WTC11 (cell line): ENCODE measurements around the gene NAXD. TPM values are rescaled to one million over a fixed set of nuclear protein-coding genes. Genes with fewer than 3 reads are reported as not detected.

Experiments
- ATAC-seq: fragments of 200-7000 bp; cut with Tn5 transposase; 2 replicates; pipeline ENCODE4 v1.10.0; 2021; ENCODE audit warnings: mild to moderate bottlenecking, moderate library complexity
- CTCF ChIA-PET: fragments of 300-600 bp; sonication (Branson Sonifier 250); formaldehyde crosslinking; loops from one replicate; lab custom pipeline; 2021; ENCODE audit warnings: antibody characterized with exemption; lab: Charles Lee
- POLR2A ChIA-PET: fragments of 350-600 bp; sonication (Branson Sonifier 250); formaldehyde crosslinking; loops from one replicate; lab custom pipeline; 2021; ENCODE audit warnings: antibody characterized with exemption; lab: Charles Lee
- DNase-seq: peaks from one replicate; pipeline ENCODE4 v3.0.0; 2021; ENCODE audit warnings: low spot score
- H3K27ac Mint-ChIP-seq: 2 replicates; pipeline ENCODE4 v1.8.0; 2021; ENCODE audit warnings: mixed read lengths
- H3K27me3 Mint-ChIP-seq: 2 replicates; pipeline ENCODE4 v1.8.0; 2021; ENCODE audit warnings: low read depth, mild to moderate bottlenecking, moderate library complexity, mixed read lengths
- H3K36me3 Mint-ChIP-seq: 2 replicates; pipeline ENCODE4 v1.8.0; 2021; ENCODE audit warnings: mixed read lengths
- H3K4me1 Mint-ChIP-seq: 2 replicates; pipeline ENCODE4 v1.8.0; 2022; ENCODE audit warnings: mixed read lengths
- H3K4me3 Mint-ChIP-seq: 2 replicates; pipeline ENCODE4 v1.8.0; 2021; ENCODE audit warnings: mild to moderate bottlenecking, moderate library complexity, mixed read lengths
- H3K9me3 Mint-ChIP-seq: 2 replicates; pipeline ENCODE4 v1.8.0; 2021; ENCODE audit warnings: mixed read lengths
- CREB1 ChIP-seq: sonication (generic); formaldehyde crosslinking; IDR thresholded peaks from 2 replicates; pipeline ENCODE4 v1.8.0; 2023; ENCODE audit warnings: mild to moderate bottlenecking, missing genetic modification reagents
- CREM ChIP-seq: sonication (generic); formaldehyde crosslinking; IDR thresholded peaks from 2 replicates; pipeline ENCODE4 v1.8.1; 2022; ENCODE audit warnings: mild to moderate bottlenecking, missing genetic modification reagents, moderate library complexity
- ETV6 ChIP-seq: sonication (generic); formaldehyde crosslinking; IDR thresholded peaks from 2 replicates; pipeline ENCODE4 v1.8.1; 2022; ENCODE audit warnings: mild to moderate bottlenecking, missing genetic modification reagents
- GTF2I ChIP-seq: fragments of 250-450 bp; sonication (Bioruptor Pico); conservative IDR thresholded peaks from 2 replicates; pipeline ENCODE4 v1.4.0; 2021; ENCODE audit warnings: mild to moderate bottlenecking
- HMGA2 ChIP-seq: fragments of 250-450 bp; sonication (Bioruptor Pico); IDR thresholded peaks from 2 replicates; pipeline ENCODE4 v1.4.0; 2021; ENCODE audit warnings: mild to moderate bottlenecking, moderate library complexity
- IRF2 ChIP-seq: sonication (generic); formaldehyde crosslinking; IDR thresholded peaks from 2 replicates; pipeline ENCODE4 v1.8.0; 2022; ENCODE audit warnings: low read depth, missing genetic modification reagents, borderline replicate concordance
- NR1H2 ChIP-seq: sonication (generic); formaldehyde crosslinking; IDR thresholded peaks from 2 replicates; pipeline ENCODE4 v1.9.0; 2021; ENCODE audit warnings: mild to moderate bottlenecking, moderate library complexity, missing genetic modification reagents
- RELA ChIP-seq: sonication (generic); formaldehyde crosslinking; IDR thresholded peaks from 2 replicates; pipeline ENCODE4 v1.8.1; 2022; ENCODE audit warnings: missing genetic modification reagents, mild to moderate bottlenecking, borderline replicate concordance
- SMAD4 ChIP-seq: sonication (generic); formaldehyde crosslinking; IDR thresholded peaks from 2 replicates; pipeline ENCODE4 v1.8.0; 2022; ENCODE audit warnings: mild to moderate bottlenecking, missing genetic modification reagents
- TEAD1 ChIP-seq: sonication (generic); formaldehyde crosslinking; IDR thresholded peaks from 2 replicates; pipeline ENCODE4 v1.8.0; 2022; ENCODE audit warnings: mild to moderate bottlenecking, missing genetic modification reagents
- TEAD4 ChIP-seq: sonication (generic); formaldehyde crosslinking; IDR thresholded peaks from 2 replicates; pipeline ENCODE4 v1.8.0; 2022; ENCODE audit warnings: mild to moderate bottlenecking, missing genetic modification reagents
- TP53 ChIP-seq: sonication (generic); formaldehyde crosslinking; IDR thresholded peaks from 2 replicates; pipeline ENCODE4 v1.8.1; 2023; ENCODE audit warnings: mild to moderate bottlenecking, missing genetic modification reagents
- ZNF138 ChIP-seq: sonication (generic); formaldehyde crosslinking; conservative IDR thresholded peaks from 2 replicates; pipeline ENCODE4 v1.8.1; 2022; ENCODE audit warnings: mild to moderate bottlenecking, moderate library complexity, missing genetic modification reagents
- ZNF317 ChIP-seq: sonication (generic); formaldehyde crosslinking; IDR thresholded peaks from 2 replicates; pipeline ENCODE4 v1.8.1; 2023; ENCODE audit warnings: low read depth, mild to moderate bottlenecking, moderate library complexity, missing genetic modification reagents, borderline replicate concordance
- ZNF671 ChIP-seq: fragments of 250-450 bp; sonication (Bioruptor Pico); IDR thresholded peaks from 2 replicates; pipeline ENCODE4 v1.8.0; 2021; ENCODE audit warnings: mild to moderate bottlenecking
- total RNA-seq: library from RNA; stranded (reverse); gene quantifications from 3 replicates; pipeline ENCODE4 v1.2.3, GENCODE V29; 2021
- TF ChIP-seq, protein P1 (sequence below): fragments of 250-450 bp; sonication (Bioruptor Pico); IDR thresholded peaks from 2 replicates; pipeline ENCODE4 v1.9.0; 2021; ENCODE audit warnings: mild to moderate bottlenecking
- TF ChIP-seq, protein P2 (sequence below): sonication (generic); formaldehyde crosslinking; IDR thresholded peaks from 2 replicates; pipeline ENCODE4 v1.8.1; 2022; ENCODE audit warnings: mild to moderate bottlenecking, moderate library complexity, missing genetic modification reagents
- TF ChIP-seq, protein P3 (sequence below): sonication (generic); formaldehyde crosslinking; IDR thresholded peaks from 2 replicates; pipeline ENCODE4 v1.8.1; 2023; ENCODE audit warnings: mild to moderate bottlenecking, missing genetic modification reagents, moderate library complexity
- TF ChIP-seq, protein P4 (sequence below): sonication (generic); formaldehyde crosslinking; IDR thresholded peaks from 2 replicates; pipeline ENCODE4 v1.8.0; 2022; ENCODE audit warnings: mild to moderate bottlenecking, missing genetic modification reagents
- TF ChIP-seq, protein P5 (sequence below): sonication (generic); formaldehyde crosslinking; IDR thresholded peaks from 2 replicates; pipeline ENCODE4 v1.8.0; 2022; ENCODE audit warnings: mild to moderate bottlenecking, missing genetic modification reagents
- TF ChIP-seq, protein P6 (sequence below): sonication (generic); formaldehyde crosslinking; IDR thresholded peaks from 2 replicates; pipeline ENCODE4 v1.8.1; 2022; ENCODE audit warnings: missing genetic modification reagents, borderline replicate concordance
- TF ChIP-seq, protein P7 (sequence below): sonication (generic); formaldehyde crosslinking; IDR thresholded peaks from 2 replicates; pipeline ENCODE4 v1.8.0; 2022; ENCODE audit warnings: mild to moderate bottlenecking, missing genetic modification reagents
- TF ChIP-seq, protein P8 (sequence below): fragments of 250-450 bp; sonication (Bioruptor Pico); IDR thresholded peaks from 2 replicates; pipeline ENCODE4 v1.8.0; 2021; ENCODE audit warnings: mild to moderate bottlenecking
- TF ChIP-seq, protein P9 (sequence below): sonication (generic); formaldehyde crosslinking; IDR thresholded peaks from 2 replicates; pipeline ENCODE4 v1.8.0; 2023; ENCODE audit warnings: missing genetic modification reagents
- TF ChIP-seq, protein P10 (sequence below): sonication (generic); formaldehyde crosslinking; conservative IDR thresholded peaks from 2 replicates; pipeline ENCODE4 v1.8.1; 2023; ENCODE audit warnings: mild to moderate bottlenecking, low read depth, missing genetic modification reagents, moderate library complexity

NAXD gene
- total RNA-seq, 1 experiment from 2014 or later = 29.3 TPM

DNA sequence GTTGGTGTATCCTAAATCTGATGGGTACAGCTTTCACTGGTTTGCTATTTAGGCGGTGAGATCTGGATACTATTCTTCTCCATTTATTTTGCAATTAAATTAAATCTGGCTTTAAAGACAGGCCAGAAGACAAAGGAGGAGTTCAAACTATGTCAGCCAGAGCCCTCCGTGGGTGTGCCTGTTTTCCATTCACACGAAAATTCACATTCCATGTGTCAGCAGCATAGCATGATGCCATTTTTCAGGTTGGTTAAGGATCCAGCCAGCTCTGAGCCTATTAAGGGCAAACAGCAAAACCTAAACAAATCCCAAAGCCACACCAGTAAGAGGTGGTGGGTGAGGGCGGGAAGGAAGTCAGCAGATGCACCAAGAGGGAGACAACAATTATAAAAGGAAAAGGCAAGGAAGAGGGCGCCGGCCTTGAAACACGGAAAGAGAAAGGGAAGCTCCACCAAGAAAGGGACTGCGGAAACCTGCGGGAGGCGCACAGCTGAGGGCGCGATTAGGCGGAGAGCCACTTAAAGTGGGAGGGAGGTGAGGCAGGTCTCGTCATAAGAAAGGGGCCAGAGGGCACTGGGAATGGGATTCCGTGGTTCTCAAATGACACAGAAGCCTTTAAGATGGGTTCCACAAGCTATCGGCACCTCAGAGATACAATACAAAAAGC lies 47.6 kb downstream of the NAXD start:
- H3K27me3 Mint-ChIP-seq = no peaks in the 10 kb centered on the region
- no peak overlapping the region for H3K4me3 Mint-ChIP-seq
- POLR2A ChIA-PET = no interaction called here
- TF ChIP-seq ZNF317 (CRISPR knock-in tag) (no peak), ZNF671 (CRISPR knock-in tag) (no peak), CREB1 (CRISPR knock-in tag) (no peak), NR1H2 (CRISPR knock-in tag) (no peak), HMGA2 (CRISPR knock-in tag) (no peak), GTF2I (no peak), TEAD4 (no peak), ZNF138 (CRISPR knock-in tag) (no peak), TEAD1 (no peak), RELA (no peak), CREM (CRISPR knock-in tag) (no peak), IRF2 (no peak)
- TF ChIP-seq, protein P1, sequence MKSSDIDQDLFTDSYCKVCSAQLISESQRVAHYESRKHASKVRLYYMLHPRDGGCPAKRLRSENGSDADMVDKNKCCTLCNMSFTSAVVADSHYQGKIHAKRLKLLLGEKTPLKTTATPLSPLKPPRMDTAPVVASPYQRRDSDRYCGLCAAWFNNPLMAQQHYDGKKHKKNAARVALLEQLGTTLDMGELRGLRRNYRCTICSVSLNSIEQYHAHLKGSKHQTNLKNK (CRISPR knock-in tag) = no peak
- TF ChIP-seq, protein P2, sequence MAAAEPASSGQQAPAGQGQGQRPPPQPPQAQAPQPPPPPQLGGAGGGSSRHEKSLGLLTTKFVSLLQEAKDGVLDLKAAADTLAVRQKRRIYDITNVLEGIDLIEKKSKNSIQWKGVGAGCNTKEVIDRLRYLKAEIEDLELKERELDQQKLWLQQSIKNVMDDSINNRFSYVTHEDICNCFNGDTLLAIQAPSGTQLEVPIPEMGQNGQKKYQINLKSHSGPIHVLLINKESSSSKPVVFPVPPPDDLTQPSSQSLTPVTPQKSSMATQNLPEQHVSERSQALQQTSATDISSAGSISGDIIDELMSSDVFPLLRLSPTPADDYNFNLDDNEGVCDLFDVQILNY = no peak
- TF ChIP-seq, protein P3, sequence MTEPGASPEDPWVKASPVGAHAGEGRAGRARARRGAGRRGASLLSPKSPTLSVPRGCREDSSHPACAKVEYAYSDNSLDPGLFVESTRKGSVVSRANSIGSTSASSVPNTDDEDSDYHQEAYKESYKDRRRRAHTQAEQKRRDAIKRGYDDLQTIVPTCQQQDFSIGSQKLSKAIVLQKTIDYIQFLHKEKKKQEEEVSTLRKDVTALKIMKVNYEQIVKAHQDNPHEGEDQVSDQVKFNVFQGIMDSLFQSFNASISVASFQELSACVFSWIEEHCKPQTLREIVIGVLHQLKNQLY (CRISPR knock-in tag) = no peak
- TF ChIP-seq, protein P4, sequence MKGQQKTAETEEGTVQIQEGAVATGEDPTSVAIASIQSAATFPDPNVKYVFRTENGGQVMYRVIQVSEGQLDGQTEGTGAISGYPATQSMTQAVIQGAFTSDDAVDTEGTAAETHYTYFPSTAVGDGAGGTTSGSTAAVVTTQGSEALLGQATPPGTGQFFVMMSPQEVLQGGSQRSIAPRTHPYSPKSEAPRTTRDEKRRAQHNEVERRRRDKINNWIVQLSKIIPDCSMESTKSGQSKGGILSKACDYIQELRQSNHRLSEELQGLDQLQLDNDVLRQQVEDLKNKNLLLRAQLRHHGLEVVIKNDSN = no peak
- TF ChIP-seq, protein P5, sequence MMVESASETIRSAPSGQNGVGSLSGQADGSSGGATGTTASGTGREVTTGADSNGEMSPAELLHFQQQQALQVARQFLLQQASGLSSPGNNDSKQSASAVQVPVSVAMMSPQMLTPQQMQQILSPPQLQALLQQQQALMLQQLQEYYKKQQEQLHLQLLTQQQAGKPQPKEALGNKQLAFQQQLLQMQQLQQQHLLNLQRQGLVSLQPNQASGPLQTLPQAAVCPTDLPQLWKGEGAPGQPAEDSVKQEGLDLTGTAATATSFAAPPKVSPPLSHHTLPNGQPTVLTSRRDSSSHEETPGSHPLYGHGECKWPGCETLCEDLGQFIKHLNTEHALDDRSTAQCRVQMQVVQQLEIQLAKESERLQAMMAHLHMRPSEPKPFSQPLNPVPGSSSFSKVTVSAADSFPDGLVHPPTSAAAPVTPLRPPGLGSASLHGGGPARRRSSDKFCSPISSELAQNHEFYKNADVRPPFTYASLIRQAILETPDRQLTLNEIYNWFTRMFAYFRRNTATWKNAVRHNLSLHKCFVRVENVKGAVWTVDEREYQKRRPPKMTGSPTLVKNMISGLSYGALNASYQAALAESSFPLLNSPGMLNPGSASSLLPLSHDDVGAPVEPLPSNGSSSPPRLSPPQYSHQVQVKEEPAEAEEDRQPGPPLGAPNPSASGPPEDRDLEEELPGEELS (CRISPR knock-in tag) = no peak
- TF ChIP-seq, protein P6, sequence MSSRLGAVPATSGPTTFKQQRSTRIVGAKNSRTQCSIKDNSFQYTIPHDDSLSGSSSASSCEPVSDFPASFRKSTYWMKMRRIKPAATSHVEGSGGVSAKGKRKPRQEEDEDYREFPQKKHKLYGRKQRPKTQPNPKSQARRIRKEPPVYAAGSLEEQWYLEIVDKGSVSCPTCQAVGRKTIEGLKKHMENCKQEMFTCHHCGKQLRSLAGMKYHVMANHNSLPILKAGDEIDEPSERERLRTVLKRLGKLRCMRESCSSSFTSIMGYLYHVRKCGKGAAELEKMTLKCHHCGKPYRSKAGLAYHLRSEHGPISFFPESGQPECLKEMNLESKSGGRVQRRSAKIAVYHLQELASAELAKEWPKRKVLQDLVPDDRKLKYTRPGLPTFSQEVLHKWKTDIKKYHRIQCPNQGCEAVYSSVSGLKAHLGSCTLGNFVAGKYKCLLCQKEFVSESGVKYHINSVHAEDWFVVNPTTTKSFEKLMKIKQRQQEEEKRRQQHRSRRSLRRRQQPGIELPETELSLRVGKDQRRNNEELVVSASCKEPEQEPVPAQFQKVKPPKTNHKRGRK (CRISPR knock-in tag) = no peak
- TF ChIP-seq, all 79 proteins: peak for 0
- peaks cover 38% of the 10 kb centered on the region for H3K9me3 Mint-ChIP-seq
- DNase-seq (no peak), ATAC-seq (no peak)
- peaks cover 6% of the 10 kb centered on the region for H3K4me1 Mint-ChIP-seq
- H3K36me3 Mint-ChIP-seq = peaks cover 88% of the 10 kb centered on the region
- H3K27ac Mint-ChIP-seq = no peak overlapping the region; the same call in 1 of the 2 replicates
- CTCF ChIA-PET = interaction anchor here (1.4 to 1.5 kb wide), 2 partner anchors 18 to 208 kb away, joined by 4 read pairs; no protein-coding TSS in a partner anchor

DNA sequence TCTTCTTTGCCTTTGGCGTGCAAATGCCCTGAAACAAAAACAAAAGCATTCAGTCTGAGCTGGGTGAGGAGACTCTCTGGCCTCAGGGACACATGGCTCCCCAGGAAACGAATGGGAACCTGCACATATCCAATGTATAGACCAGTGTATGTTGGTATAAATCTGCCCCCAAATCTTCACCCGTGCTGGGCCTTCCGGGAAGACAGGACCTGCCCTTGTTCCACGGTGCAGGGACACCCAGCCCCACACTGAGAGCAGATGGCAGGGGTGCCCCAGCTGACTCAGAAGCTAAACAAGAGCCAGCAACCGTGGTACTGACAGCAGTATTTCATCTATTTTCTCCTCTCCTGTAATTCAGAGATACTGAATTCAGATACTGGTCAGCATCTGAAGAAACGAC lies 48.1 kb downstream of the NAXD start:
- Mint-ChIP-seq H3K9me3 (peaks cover 33% of the 10 kb centered on the region), H3K36me3 (peaks cover 88% of the 10 kb centered on the region), H3K27me3 (no peaks in the 10 kb centered on the region), H3K27ac (no peak overlapping the region), H3K4me1 (peaks cover 7% of the 10 kb centered on the region), H3K4me3 (no peak overlapping the region)
- ATAC-seq = no peak
- POLR2A ChIA-PET = no interaction called here
- CTCF ChIA-PET = interaction anchor here (1.4 to 1.5 kb wide), 2 partner anchors 17 to 208 kb away, joined by 4 read pairs; no protein-coding TSS in a partner anchor
- DNase-seq = no peak
- TF ChIP-seq, protein P7, sequence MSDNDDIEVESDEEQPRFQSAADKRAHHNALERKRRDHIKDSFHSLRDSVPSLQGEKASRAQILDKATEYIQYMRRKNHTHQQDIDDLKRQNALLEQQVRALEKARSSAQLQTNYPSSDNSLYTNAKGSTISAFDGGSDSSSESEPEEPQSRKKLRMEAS (CRISPR knock-in tag) = no peak
- no peak for TF ChIP-seq TEAD1
- TF ChIP-seq ETV6 (CRISPR knock-in tag) = no peak
- TF ChIP-seq, protein P8, sequence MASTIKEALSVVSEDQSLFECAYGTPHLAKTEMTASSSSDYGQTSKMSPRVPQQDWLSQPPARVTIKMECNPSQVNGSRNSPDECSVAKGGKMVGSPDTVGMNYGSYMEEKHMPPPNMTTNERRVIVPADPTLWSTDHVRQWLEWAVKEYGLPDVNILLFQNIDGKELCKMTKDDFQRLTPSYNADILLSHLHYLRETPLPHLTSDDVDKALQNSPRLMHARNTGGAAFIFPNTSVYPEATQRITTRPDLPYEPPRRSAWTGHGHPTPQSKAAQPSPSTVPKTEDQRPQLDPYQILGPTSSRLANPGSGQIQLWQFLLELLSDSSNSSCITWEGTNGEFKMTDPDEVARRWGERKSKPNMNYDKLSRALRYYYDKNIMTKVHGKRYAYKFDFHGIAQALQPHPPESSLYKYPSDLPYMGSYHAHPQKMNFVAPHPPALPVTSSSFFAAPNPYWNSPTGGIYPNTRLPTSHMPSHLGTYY (CRISPR knock-in tag) = no peak
- TF ChIP-seq SMAD4 (CRISPR knock-in tag) = no peak
- TF ChIP-seq, protein P9, sequence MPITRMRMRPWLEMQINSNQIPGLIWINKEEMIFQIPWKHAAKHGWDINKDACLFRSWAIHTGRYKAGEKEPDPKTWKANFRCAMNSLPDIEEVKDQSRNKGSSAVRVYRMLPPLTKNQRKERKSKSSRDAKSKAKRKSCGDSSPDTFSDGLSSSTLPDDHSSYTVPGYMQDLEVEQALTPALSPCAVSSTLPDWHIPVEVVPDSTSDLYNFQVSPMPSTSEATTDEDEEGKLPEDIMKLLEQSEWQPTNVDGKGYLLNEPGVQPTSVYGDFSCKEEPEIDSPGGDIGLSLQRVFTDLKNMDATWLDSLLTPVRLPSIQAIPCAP (CRISPR knock-in tag) = no peak
- no peak for TF ChIP-seq TP53 (CRISPR knock-in tag)
- TF ChIP-seq, protein P10, sequence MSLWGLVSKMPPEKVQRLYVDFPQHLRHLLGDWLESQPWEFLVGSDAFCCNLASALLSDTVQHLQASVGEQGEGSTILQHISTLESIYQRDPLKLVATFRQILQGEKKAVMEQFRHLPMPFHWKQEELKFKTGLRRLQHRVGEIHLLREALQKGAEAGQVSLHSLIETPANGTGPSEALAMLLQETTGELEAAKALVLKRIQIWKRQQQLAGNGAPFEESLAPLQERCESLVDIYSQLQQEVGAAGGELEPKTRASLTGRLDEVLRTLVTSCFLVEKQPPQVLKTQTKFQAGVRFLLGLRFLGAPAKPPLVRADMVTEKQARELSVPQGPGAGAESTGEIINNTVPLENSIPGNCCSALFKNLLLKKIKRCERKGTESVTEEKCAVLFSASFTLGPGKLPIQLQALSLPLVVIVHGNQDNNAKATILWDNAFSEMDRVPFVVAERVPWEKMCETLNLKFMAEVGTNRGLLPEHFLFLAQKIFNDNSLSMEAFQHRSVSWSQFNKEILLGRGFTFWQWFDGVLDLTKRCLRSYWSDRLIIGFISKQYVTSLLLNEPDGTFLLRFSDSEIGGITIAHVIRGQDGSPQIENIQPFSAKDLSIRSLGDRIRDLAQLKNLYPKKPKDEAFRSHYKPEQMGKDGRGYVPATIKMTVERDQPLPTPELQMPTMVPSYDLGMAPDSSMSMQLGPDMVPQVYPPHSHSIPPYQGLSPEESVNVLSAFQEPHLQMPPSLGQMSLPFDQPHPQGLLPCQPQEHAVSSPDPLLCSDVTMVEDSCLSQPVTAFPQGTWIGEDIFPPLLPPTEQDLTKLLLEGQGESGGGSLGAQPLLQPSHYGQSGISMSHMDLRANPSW (CRISPR knock-in tag) = no peak
- no peak for TF ChIP-seq ZNF317 (CRISPR knock-in tag)
